Left forelimb (tissue), 1 donor: Measurements from ENCODE around the gene NUP210.

Experiments used
- DNase-seq: peaks from one replicate; pipeline ENCODE4 v3.0.0-alpha.2; 2018; ENCODE audit warnings: low spot score

The NUP210 gene

GRCh38 chr3:13323822-13324221 lies 96.3 kb downstream of the NUP210 start:
- DNase-seq: no peak

DNA sequence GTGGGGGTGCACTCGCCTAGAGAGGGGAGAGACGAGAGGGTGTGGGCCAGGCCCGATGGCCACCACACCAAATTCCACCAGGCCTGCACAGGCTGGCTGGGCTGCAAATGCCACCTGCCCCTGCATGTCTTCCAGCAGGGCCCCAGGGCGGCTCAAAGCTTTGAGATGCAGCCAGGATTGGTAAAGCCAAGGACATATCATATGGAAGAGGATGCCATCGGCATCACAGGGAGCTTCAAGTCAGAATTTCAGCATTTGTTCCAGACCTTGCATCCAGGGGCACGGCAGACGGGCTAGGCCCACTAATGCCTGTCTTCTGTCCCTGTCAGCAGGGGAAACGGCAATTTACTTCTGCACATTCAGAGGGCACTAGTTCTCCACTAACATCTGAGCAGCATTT lies 97.8 kb downstream of the NUP210 start:
- no peak for DNase-seq

- DNase-seq: no peak
These were observed 100.4 kb downstream of the NUP210 start for GRCh38 chr3:13319564-13320220.

DNA sequence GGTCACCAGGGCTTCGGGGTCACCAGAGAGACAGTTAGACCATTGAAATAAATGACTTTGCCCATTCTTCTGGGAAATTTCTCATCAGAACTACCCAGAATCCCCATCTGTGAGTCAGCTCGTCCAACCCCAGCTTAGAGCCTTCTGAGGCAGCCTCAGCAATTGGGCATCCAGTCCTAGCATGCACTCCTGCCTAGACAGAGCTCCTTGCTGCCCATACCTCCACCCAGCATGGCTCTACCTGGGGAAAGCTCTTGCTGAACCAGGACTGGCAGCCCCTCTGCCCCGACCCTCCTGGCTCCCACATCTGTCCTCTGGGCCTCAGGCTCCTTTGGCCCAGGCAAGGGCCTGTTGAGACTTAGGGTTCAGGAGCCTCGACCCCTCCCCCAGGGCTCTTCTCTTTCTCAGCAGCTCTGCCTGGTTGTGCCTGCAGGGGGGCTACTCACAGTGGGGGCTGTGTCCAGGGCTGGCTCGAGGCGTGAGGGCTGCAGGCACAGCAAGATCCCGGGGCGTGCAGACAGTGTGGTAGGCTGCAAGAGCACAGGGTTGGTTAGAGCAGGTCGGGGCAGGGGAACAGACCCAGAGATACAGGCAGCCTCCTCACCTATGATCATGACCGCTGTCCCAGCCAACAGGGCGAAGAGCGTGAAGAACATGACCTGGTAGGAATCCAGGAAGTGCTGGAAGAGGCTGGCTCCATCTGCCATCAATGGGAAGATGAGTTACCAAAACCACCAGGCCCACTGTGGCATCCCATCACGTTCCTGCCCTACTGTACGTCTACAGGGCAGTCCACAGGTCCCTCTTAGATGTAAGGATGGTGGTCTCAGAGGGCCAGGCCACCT lies 101.3 kb downstream of the NUP210 start:
- no peak for DNase-seq

GRCh38 chr3:13317596-13318320 lies 102.4 kb downstream of the NUP210 start:
- DNase-seq: no peak

GRCh38 chr3:13316603-13317002 lies 103.5 kb downstream of the NUP210 start:
- DNase-seq: no peak

- DNase-seq: no peak
These were observed 105.2 kb downstream of the NUP210 start for GRCh38 chr3:13314877-13315276.

DNA sequence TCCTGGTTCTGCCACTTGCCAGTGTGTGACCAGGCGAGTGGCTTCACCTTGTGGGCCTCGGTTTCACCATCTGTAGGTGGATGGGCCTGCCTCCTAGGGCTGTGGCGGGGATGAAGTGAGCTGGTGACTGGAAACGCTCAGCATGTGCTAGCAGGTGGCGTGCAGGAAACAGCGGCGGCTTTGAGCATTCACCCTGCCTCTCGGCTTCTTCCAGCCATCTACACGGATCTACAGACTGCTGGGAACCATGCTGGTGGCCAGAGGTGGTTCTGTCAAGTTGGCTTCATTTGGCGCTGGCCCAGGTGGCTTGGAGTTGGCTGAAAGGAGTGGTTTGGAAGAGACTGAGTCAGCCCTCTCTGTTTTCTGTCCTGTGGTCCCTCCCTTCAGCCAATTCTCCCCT lies 106.3 kb downstream of the NUP210 start:
- no peak for DNase-seq

GRCh38 chr3:13309004-13309403 lies 111.1 kb downstream of the NUP210 start:
- DNase-seq: no peak

DNA sequence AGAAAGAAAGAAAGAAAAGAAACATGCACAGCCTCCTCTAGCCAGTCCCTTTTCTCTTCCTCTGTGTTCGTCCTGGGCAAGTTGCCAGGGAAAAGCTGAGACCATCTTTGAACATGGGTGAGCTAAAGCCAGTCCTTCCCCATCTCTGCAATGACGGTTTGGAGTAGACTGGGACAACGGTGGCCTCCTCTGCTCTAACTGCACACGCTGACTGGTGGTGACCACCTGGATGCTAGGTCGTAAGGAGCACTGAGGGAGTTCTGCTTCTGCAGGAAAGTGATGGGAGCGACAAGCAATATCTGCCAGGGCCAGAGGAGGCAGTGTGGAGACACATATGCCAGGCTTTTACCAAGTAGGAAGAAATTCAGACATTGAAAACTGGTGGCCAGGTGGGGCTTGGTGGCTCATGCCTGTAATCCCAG lies 111.7 kb downstream of the NUP210 start:
- no peak for DNase-seq

DNA sequence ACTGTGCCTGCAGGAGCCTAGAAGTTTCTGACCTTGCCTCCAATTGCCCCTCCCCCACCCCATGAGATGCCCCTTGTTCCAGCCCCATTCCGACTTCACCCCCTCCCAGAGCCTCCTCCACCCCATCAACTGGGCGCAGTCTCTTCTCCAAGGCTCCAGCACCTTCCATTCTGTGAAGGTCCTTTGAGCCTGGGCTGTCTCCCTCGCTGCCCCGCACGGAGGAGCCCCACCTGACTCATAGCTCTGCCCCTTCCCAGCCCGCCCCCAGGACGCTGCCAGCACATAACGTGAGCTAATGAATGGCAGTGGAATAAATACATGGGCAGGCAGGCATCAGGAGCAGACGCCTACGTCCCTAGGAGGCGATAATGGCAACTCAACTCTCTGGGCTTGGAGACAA lies 113.1 kb downstream of the NUP210 start:
- no peak for DNase-seq

DNA sequence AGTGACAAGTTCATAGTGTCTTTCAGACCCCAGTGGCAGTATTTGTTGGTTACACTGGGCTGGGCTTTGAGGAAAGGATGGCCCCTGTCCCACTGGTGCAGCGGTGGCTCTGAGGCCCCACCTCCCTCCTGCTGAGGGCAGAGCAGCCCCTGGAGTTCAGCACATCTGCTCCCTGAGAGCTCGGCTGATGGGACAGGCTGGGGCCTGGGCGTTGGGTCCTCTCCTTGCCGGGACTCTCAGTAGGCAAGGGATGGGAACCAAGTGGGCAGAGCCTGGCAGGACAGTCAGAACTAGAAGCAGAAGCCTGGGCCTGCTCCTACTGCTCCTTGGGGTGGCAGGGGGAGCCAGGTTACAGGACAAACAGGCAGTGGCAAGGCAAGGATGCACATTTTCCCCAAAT lies 114.5 kb downstream of the NUP210 start:
- DNase-seq: no peak

DNA sequence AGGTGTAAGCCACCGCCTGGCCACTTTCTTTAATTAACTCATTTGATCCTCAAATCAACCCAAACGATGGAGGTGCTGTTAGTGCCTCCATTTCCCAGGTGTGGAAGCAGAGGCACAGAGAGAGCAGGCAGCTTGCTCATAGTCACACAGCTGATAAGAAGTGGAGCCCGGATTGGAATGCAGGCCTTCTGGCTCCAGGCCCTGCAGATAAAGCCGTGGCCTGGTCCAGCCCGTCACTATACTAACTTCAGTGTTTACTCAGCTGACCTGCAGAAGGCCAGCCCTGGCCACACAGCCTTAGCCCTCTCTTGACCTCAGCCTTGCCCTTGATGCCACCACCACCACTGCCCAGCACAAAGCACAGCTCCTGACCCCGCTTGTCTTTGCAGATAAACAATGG lies 116.7 kb downstream of the NUP210 start:
- no peak for DNase-seq

DNA sequence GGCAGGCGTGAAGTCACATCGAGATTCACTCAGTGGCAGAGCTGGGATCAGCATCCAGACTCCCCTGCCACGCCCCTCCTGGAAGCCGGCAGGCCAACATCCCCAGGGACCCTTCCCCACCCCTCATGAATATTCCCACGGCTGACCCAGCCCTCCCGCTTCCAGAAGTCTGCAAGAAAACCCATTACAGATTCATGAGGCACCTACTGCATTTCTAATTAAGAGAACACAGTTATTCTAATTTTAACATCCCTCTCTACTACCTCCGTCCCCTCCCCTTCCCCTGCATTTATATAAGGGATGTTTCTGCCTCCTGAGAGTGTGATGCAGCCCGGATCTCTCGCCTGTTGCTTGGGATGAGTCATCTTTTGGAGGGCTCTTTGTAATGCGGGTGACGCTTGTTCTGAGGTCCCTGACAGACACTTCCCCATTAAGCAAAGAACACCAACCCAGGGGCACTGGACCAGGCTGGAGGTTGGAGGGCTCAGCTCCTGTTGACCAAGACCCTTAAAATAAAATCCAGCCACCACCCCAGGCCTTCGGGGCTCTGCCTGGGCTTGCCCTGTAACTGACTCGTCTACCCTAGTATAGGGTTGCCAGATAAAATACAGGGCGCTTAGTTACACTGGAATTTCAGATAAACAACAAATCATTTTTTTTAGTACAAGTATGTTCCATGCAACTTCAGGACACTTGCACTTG lies 118.7 kb downstream of the NUP210 start:
- DNase-seq: no peak

GRCh38 chr3:13300546-13301285 lies 119.4 kb downstream of the NUP210 start:
- no peak for DNase-seq

DNA sequence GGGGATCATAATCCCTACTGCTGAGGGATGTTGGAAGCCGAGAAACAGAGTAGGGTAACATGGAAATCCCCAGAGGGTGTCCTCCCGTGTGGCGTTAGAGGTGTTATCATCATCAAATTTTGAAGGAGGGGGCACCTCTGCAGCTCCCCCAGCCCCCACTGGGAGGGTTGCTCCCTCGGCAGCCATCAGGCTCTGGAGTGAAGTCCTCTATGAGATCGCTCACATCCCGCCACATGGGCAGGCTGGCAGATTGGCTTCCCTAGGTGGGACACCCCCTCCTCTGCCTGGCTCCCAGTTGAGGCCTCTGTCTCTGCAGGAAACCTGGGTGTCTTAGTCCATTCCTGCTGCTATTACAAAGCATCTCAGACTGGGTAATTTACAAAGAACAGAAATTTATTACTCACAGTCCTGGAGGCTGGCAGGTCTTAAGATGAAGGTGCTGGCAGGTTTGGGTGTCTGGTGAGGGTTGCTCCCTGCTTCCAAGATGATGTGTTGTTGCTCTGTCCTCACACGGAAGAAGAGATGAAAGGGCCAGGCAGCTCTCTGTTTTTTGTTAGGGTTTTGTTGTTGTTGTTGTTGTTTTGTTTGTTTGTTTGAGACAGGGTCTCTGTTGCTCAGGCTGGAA lies 120.5 kb downstream of the NUP210 start:
- no peak for DNase-seq

GRCh38 chr3:13296662-13297061 lies 123.5 kb downstream of the NUP210 start:
- no peak for DNase-seq

DNA sequence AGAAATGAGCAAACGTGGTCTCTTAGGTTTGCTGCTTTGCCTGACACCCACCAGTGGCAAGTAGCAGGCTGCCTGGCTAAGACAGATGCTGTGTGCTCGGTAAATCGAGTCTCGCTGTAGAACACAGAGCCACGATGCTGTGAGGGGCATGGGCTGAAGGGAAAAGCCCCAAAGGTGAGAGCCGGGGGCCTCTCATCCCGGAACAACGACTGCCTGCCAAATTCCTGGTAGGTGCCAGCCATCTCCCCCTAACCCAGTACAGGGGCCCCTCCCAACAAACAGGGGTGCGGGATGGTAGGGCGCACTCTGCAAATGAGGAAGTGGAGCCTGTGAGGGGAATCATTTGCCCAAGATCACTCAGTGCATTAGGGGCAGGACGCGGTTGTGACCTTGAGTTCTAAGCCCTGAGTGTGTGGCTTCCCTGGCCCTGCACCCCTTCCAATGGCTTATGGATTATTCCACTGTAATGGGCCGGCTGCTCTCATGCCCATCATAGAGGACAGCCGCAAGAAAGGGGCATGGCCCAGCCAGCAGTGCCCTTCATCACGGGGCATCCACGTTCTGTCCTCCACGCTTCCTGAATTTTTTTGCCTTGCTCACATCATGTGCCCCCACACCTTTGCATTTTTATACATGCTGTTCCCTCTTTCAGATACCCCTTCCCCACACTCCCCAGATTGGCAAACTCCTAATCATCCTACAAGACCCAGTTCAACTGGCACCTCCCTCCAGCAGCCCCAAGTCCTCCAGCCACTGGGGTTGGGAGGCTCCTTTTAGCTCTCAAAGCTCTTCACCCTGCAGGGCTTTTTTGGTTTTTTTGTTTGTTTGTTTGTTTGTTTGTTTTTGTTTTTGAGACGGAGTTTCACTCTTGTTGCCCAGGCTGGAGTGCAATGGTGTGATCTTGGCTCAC lies 125.4 kb downstream of the NUP210 start:
- DNase-seq: no peak

- no peak for DNase-seq
These were observed 127.7 kb downstream of the NUP210 start for GRCh38 chr3:13292375-13292774.

DNA sequence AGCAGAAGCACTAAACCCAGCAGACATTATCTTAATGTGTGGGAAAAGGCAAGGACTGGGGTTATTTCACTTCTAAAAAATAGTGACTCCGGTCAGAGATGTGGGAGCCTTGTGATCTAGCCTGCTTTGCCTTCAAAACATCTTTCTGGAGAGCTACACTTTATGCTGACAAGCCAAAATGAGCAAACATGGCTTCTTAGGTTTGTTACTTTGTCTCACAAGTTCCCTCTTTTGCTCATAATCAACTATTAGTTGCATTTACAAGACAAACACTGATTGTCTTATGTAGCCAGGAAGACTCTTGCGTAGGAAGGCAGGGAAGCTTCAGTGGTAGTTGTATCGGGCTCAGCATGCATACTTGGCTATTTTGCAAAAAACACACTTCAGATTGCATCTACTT lies 129.2 kb downstream of the NUP210 start:
- no peak for DNase-seq
